ENCODE data around the gene OLFM4.

- TF ChIP-seq CTCF (IDR thresholded peaks at IDR 0.05), result no peak
- no peak for TF ChIP-seq POLR2A (IDR thresholded peaks at IDR 0.05)
Observed at GRCh38 chr13:53017433-53017970, 11.1 kb upstream of the OLFM4 start.
